Psoas muscle (tissue), 8 donors: ENCODE measurements around the gene LANCL1. TPM values are rescaled to one million over a fixed set of nuclear protein-coding genes. Genes with fewer than 3 reads are reported as not detected.
A peak's percentile ranks its signal among the peaks of the same experiment; 100 is the strongest.
"Not testable (repeated sequence)": the region's sequence is repeated elsewhere in the genome, so short reads cannot be mapped to it uniquely, and the experiment has no call there.

Experiments used
- ATAC-seq, 4 donors: fragments of 200-7000 bp; cut with Tn5 transposase; one replicate each; pipeline ENCODE4 v1.9.1; 2020; ENCODE audit warnings: moderate library complexity in 3 of 4, mild to moderate bottlenecking in 2 of 4
- DNase-seq, 2 donors: peaks; one replicate each; pipeline ENCODE4 v3.0.0-alpha.2; 2020
- H3K27ac ChIP-seq: fragments of 200-600 bp; one replicate; pipeline ENCODE4 v1.8.0; 2022
- H3K27me3 ChIP-seq, 3 donors: fragments of 200-600 bp in 1 of 3; one replicate each; pipeline versions ENCODE4 v1.6.1 to v1.8.0; 2013 to 2022; ENCODE audit warnings: low read length in 2 of 3, mild to moderate bottlenecking in 2 of 3, moderate library complexity in 1 of 3; ENCODE audit not compliant: insufficient read depth in 3 of 3
- H3K36me3 ChIP-seq, 2 donors: fragments of 200-600 bp in 1 of 2; one replicate each; pipeline versions ENCODE4 v1.6.1 to v1.8.0; 2013 to 2022; ENCODE audit warnings: low read depth in 1 of 2, mild to moderate bottlenecking in 1 of 2, moderate library complexity in 1 of 2; ENCODE audit not compliant: insufficient read depth in 1 of 2
- H3K4me1 ChIP-seq: fragments of 200-600 bp; one replicate; pipeline ENCODE4 v1.8.0; 2022
- H3K4me3 ChIP-seq: fragments of 200-600 bp; one replicate; pipeline ENCODE4 v1.8.0; 2022; ENCODE audit warnings: mild to moderate bottlenecking
- H3K9me3 ChIP-seq: fragments of 200-600 bp; one replicate; pipeline ENCODE4 v1.8.0; 2022
- CTCF ChIP-seq: fragments of 200-600 bp; IDR thresholded peaks from one replicate; pipeline ENCODE4 v1.8.0; 2022; ENCODE audit warnings: antibody characterized with exemption
- WGBS, 3 donors: extraction: QIAGEN DNeasy Blood & Tissue Kit; methylation state at CpG; one replicate each; pipeline versions ENCODE4 v1.1.6 to v1.1.7; 2013; 5-methylcytosine and 5-hydroxymethylcytosine counted together
- intact Hi-C, 2 donors: fragments of 100-400 bp; cut with DNase I; formaldehyde crosslinking; loops; one replicate each; pipeline versions ENCODE4 v1.11.0 to v1.14.2; 2022
- polyA plus RNA-seq, 3 donors: library from polyadenylated mRNA; stranded (reverse); fragments of 200-250 nt; gene quantifications; one replicate each; pipeline ENCODE4 v1.2.3, GENCODE V29; 2013
- total RNA-seq, 4 donors: library from RNA; stranded (reverse); fragmentation: NEBNext Ultra II Directional in 2 of 4; extraction: Animal tissue kit (Norgen Biotek cat#: 25700) in 2 of 4; gene quantifications; one replicate each; pipeline versions ENCODE4 v1.2.1 to v1.2.4, GENCODE V29; 2021 to 2023
- donor health status: healthy with polysubstance abuse.
- donor health status: DM: no; HTN: no; CAD: no; lungs with moderate emphysema.
- donor health status: Bipolar disorder and iron deficiency.
- donor health status: healthy.
- donor health status: DM: yes; HTN: yes; CAD: no.
- donor health status: DM: no; HTN: no; CAD: no.
- donor health status: DM: no; HTN: no; CAD: no.
- donor health status: DM: yes; HTN: yes; CAD: no.

LANCL1 gene
- total and polyA plus RNA-seq, 7 donors = 8.8 to 41.0 (median 36.0) TPM

GRCh38 chr2:210435439-210435838 is 41.1 kb downstream of the LANCL1 start:
- peaks cover 3 to 77% of the 10 kb centered on the region in 2 donors for H3K36me3 ChIP-seq
- TF ChIP-seq CTCF = no peak

GRCh38 chr2:210432633-210433032 is 43.9 kb downstream of the LANCL1 start:
- Histone ChIP-seq H3K9me3 (no peaks in the 10 kb centered on the region), H3K4me1 (peaks cover 39% of the 10 kb centered on the region), H3K4me3 (peak overlapping the region; percentile 20), H3K36me3 (peaks cover 3 to 64% of the 10 kb centered on the region in 2 donors), H3K27me3 (no peaks in the 10 kb centered on the region), H3K27ac (peak overlapping the region; percentile 54)
- DNase-seq = no peak
- WGBS, 3 donors = 41 to 68% (median 42%) methylated on average over 1 of the region's 1 CpG
- peak in 3 of 4 donors; percentile 54 to 69 (median 60) for ATAC-seq
- no peak for TF ChIP-seq CTCF
- intact Hi-C loops = no loop called here

More at GRCh38 chr2:210435439-210435838, 41.1 kb downstream of the LANCL1 start:
- intact Hi-C loops = no loop called here
- peaks cover 17% of the 10 kb centered on the region for H3K4me1 ChIP-seq
- no peak for ATAC-seq
- no peak for DNase-seq
- H3K9me3 ChIP-seq = no peaks in the 10 kb centered on the region
- H3K27ac ChIP-seq = no peak overlapping the region
- no peak overlapping the region for H3K4me3 ChIP-seq
- H3K27me3 ChIP-seq = no peaks in the 10 kb centered on the region
- WGBS, 3 donors = 84 to 100% (median 90%) methylated on average over 1 of the region's 1 CpG

- no peaks in the 10 kb centered on the region for H3K27me3 ChIP-seq
- H3K4me1 ChIP-seq = peaks cover 39% of the 10 kb centered on the region
- TF ChIP-seq CTCF = no peak
- peaks cover 8% of the 10 kb centered on the region for H3K9me3 ChIP-seq
- WGBS, 3 donors = 35 to 57% (median 37%) methylated on average over 2 of the region's 2 CpGs
- H3K36me3 ChIP-seq = peaks cover 0 to 33% of the 10 kb centered on the region in 2 donors
- H3K27ac ChIP-seq = peak overlapping the region; percentile 68
- intact Hi-C loops = no loop called here
- peak in 3 of 4 donors; percentile 45 to 75 (median 57) for ATAC-seq
- no peak overlapping the region for H3K4me3 ChIP-seq
- DNase-seq = no peak
These were observed 47.0 kb downstream of the LANCL1 start for GRCh38 chr2:210429403-210430137.

- Histone ChIP-seq H3K4me1 (peaks cover 38% of the 10 kb centered on the region), H3K36me3 (peaks cover 0 to 24% of the 10 kb centered on the region in 2 donors), H3K27ac (peak overlapping the region; percentile 68), H3K9me3 (peaks cover 8% of the 10 kb centered on the region), H3K4me3 (peak overlapping the region; percentile 20), H3K27me3 (no peaks in the 10 kb centered on the region)
- DNase-seq = no peak
- intact Hi-C loops = no loop called here
- TF ChIP-seq CTCF = no peak
- WGBS, 3 donors = 20 to 34% (median 28%) methylated on average over 5 of the region's 5 CpGs
- peak; percentile 64 to 82 (median 74) for ATAC-seq
These were observed 48.0 kb downstream of the LANCL1 start for GRCh38 chr2:210428393-210429179.

- H3K36me3 ChIP-seq = peaks cover 0 to 12% of the 10 kb centered on the region in 2 donors
- WGBS, 3 donors = 94 to 99% (median 97%) methylated on average over 6 of the region's 6 CpGs
- H3K4me1 ChIP-seq = peaks cover 27% of the 10 kb centered on the region
- ATAC-seq, intact Hi-C loops, H3K27ac ChIP-seq, H3K4me3 ChIP-seq, H3K27me3 ChIP-seq, H3K9me3 ChIP-seq, DNase-seq: not testable (repeated sequence)
These were observed 49.2 kb downstream of the LANCL1 start for GRCh38 chr2:210427309-210427708.
